Hepatocyte (in vitro differentiated cells): ENCODE data around the gene ASXL2. TPM values are rescaled to one million over a fixed set of nuclear protein-coding genes. Genes with fewer than 3 reads are reported as not detected.
A peak's percentile ranks its signal among the peaks of the same experiment; 100 is the strongest.

Source experiments
- DNase-seq: peaks from one replicate; pipeline ENCODE4 v3.0.0-alpha.2; 2016; ENCODE audit warnings: low spot score
- H2AFZ ChIP-seq: fragments of 200-600 bp; sonication (generic); 2 replicates; pipeline ENCODE4 v1.6.0; 2016; ENCODE audit warnings: antibody characterized with exemption, mild to moderate bottlenecking
- H3K27ac ChIP-seq: fragments of 200-600 bp; sonication (generic); 2 replicates; pipeline ENCODE4 v1.5.1; 2016; ENCODE audit warnings: mild to moderate bottlenecking
- H3K27me3 ChIP-seq: fragments of 200-600 bp; sonication (generic); 2 replicates; pipeline ENCODE4 v1.6.1; 2016
- H3K36me3 ChIP-seq: fragments of 200-600 bp; sonication (generic); replicated peaks from 2 replicates; pipeline ENCODE4 v1.5.1; 2016; ENCODE audit warnings: low read depth; ENCODE audit not compliant: insufficient read depth
- H3K4me1 ChIP-seq: fragments of 200-600 bp; sonication (generic); 2 replicates; pipeline ENCODE4 v1.5.1; 2016; ENCODE audit warnings: mild to moderate bottlenecking, moderate library complexity; ENCODE audit not compliant: insufficient read depth
- H3K4me2 ChIP-seq: fragments of 200-600 bp; sonication (generic); 2 replicates; pipeline ENCODE4 v1.6.0; 2016
- H3K4me3 ChIP-seq: fragments of 200-600 bp; sonication (generic); 2 replicates; pipeline ENCODE4 v1.5.1; 2016; ENCODE audit warnings: mild to moderate bottlenecking
- H3K79me2 ChIP-seq: fragments of 200-600 bp; sonication (generic); 2 replicates; pipeline ENCODE4 v1.6.0; 2017; ENCODE audit warnings: mild to moderate bottlenecking
- H3K9me2 ChIP-seq: fragments of 200-600 bp; sonication (generic); replicated peaks from 2 replicates; pipeline ENCODE4 v1.6.0; 2017; ENCODE audit warnings: mild to moderate bottlenecking; ENCODE audit not compliant: insufficient read depth
- H3K9me3 ChIP-seq: fragments of 200-600 bp; sonication (generic); 2 replicates; pipeline ENCODE4 v1.5.1; 2016; ENCODE audit warnings: low read depth, mild to moderate bottlenecking
- H4K20me1 ChIP-seq: fragments of 200-600 bp; sonication (generic); 2 replicates; pipeline ENCODE4 v1.6.0; 2016; ENCODE audit warnings: mild to moderate bottlenecking; ENCODE audit not compliant: insufficient read depth, poor library complexity, severe bottlenecking
- CTCF ChIP-seq: fragments of 200-600 bp; sonication (generic); IDR thresholded peaks from 2 replicates; pipeline ENCODE4 v1.5.1; 2016; ENCODE audit warnings: antibody characterized with exemption, mild to moderate bottlenecking; ENCODE audit not compliant: poor library complexity
- EZH2 ChIP-seq: fragments of 200-600 bp; sonication (generic); IDR thresholded peaks from 2 replicates; pipeline ENCODE4 v1.6.1; 2016; ENCODE audit warnings: antibody characterized with exemption, mild to moderate bottlenecking, borderline replicate concordance
- EZH2phosphoT487 ChIP-seq: fragments of 200-600 bp; sonication (generic); IDR thresholded peaks from one replicate; pipeline ENCODE4 v1.6.1; 2018; ENCODE audit warnings: antibody characterized with exemption, mild to moderate bottlenecking, low read depth, moderate library complexity; ENCODE audit not compliant: unreplicated experiment, severe bottlenecking
- WGBS: methylation state at CpG from one replicate; pipeline ENCODE4 v1.1.6; 2016; ENCODE audit warnings: low lambda C conversion rate; ENCODE audit errors: missing lambda C conversion rate; 5-methylcytosine and 5-hydroxymethylcytosine counted together
- polyA plus RNA-seq: library from polyadenylated mRNA; unstranded; fragments of >200 nt; fragmentation: Nextera tagmentation; extraction: Ambion mirVana; gene quantifications from 2 replicates; pipeline ENCODE4 v1.2.1, GENCODE V29; 2016
- total RNA-seq: library from RNA; depleted of rRNA; stranded (reverse); fragments of >200 nt; gene quantifications from 2 replicates; pipeline ENCODE4 v1.2.3, GENCODE V29; 2014

ASXL2 gene
- total and polyA plus RNA-seq, 2 experiments from 2014 or later = 4.3 to 13.3 TPM

- Histone ChIP-seq H3K36me3 (no peaks in the 10 kb centered on the region), H3K27ac (no peak overlapping the region), H3K27me3 (no peaks in the 10 kb centered on the region), H3K4me2 (no peak overlapping the region), H3K79me2 (no peaks in the 10 kb centered on the region), H3K9me2 (no peaks in the 10 kb centered on the region), H3K4me3 (no peak overlapping the region), H2AFZ (no peak overlapping the region), H3K4me1 (no peaks in the 10 kb centered on the region), H4K20me1 (no peaks in the 10 kb centered on the region), H3K9me3 (no peaks in the 10 kb centered on the region)
- 95% methylated on average over 1 of the region's 1 CpG for WGBS
- TF ChIP-seq EZH2phosphoT487 (no peak), EZH2 (no peak), CTCF (no peak)
- no peak for DNase-seq
Observed at GRCh38 chr2:25763575-25763974, 114.7 kb downstream of the ASXL2 start.

- 100% methylated on average over 1 of the region's 1 CpG for WGBS
- no peak for DNase-seq
- peaks cover 9% of the 10 kb centered on the region for H3K4me1 ChIP-seq
- H3K4me2 ChIP-seq = no peak overlapping the region
- H3K9me3 ChIP-seq = no peaks in the 10 kb centered on the region
- no peak overlapping the region for H3K4me3 ChIP-seq
- H3K36me3 ChIP-seq = no peaks in the 10 kb centered on the region
- H3K79me2 ChIP-seq = no peaks in the 10 kb centered on the region
- TF ChIP-seq CTCF (no peak), EZH2phosphoT487 (no peak), EZH2 (no peak)
- no peak overlapping the region for H2AFZ ChIP-seq
- no peaks in the 10 kb centered on the region for H3K9me2 ChIP-seq
- no peaks in the 10 kb centered on the region for H4K20me1 ChIP-seq
- no peaks in the 10 kb centered on the region for H3K27me3 ChIP-seq
- H3K27ac ChIP-seq = no peak overlapping the region
Observed at GRCh38 chr2:25760297-25760696, 118.0 kb downstream of the ASXL2 start.

- 52% methylated on average over 1 of the region's 1 CpG for WGBS
- H3K36me3 ChIP-seq = no peaks in the 10 kb centered on the region
- H3K9me3 ChIP-seq = no peaks in the 10 kb centered on the region
- DNase-seq = no peak
- TF ChIP-seq EZH2phosphoT487 (no peak), EZH2 (no peak), CTCF (no peak)
- H4K20me1 ChIP-seq = no peaks in the 10 kb centered on the region
- H3K4me3 ChIP-seq = no peak overlapping the region
- H3K27ac ChIP-seq = peak overlapping the region; percentile 45
- H3K9me2 ChIP-seq = no peaks in the 10 kb centered on the region
- peaks cover 9% of the 10 kb centered on the region for H3K4me1 ChIP-seq
- H3K79me2 ChIP-seq = no peaks in the 10 kb centered on the region
- no peaks in the 10 kb centered on the region for H3K27me3 ChIP-seq
- no peak overlapping the region for H3K4me2 ChIP-seq
- H2AFZ ChIP-seq = no peak overlapping the region
Observed at GRCh38 chr2:25758348-25758747, 119.9 kb downstream of the ASXL2 start.

GRCh38 chr2:25757906-25758305 is 120.4 kb downstream of the ASXL2 start:
- H3K79me2 ChIP-seq = no peaks in the 10 kb centered on the region
- peak overlapping the region; percentile 45 for H3K27ac ChIP-seq
- no peaks in the 10 kb centered on the region for H3K27me3 ChIP-seq
- H3K4me2 ChIP-seq = no peak overlapping the region
- H3K9me2 ChIP-seq = no peaks in the 10 kb centered on the region
- H4K20me1 ChIP-seq = no peaks in the 10 kb centered on the region
- no peaks in the 10 kb centered on the region for H3K36me3 ChIP-seq
- H3K4me3 ChIP-seq = no peak overlapping the region
- WGBS = 73% methylated on average over 1 of the region's 1 CpG
- H3K4me1 ChIP-seq = peaks cover 9% of the 10 kb centered on the region
- H2AFZ ChIP-seq = no peak overlapping the region
- TF ChIP-seq EZH2 (no peak), CTCF (no peak), EZH2phosphoT487 (no peak)
- DNase-seq = peak; percentile 30
- H3K9me3 ChIP-seq = no peaks in the 10 kb centered on the region
